ENCODE results near the gene UBE2E1.

DNA sequence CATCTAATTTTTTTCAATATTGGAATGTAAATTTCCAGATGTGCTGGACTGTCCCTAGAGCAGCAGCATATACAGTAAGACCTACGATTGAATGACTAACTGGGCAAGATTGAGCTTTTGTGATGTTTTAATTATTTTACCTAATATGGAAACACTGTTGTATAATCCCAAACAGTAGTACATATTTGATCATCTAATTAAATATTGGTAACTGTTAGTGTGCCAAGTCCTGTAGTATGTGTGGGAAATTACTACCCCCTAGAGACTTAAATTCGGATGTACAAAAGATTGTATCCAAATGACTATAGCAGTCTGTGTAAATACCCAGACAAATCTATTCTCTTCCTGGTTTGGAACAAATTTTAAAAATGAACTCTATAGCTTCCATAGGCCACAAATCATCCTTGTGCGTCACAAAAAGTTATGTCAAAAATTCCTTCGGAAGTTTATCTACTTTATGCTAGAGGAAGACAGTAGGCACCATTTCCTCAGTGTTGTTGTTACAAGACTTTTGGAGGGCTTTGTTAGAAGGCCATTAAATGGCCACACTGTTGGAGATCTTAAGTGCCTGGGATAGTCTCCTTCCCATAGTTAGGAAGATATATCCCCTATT lies 69.5 kb downstream of the UBE2E1 start:
- TF ChIP-seq POLR2AphosphoS5 (IDR thresholded peaks at IDR 0.05; ENCODE audit: borderline replicate concordance, low read depth, low read length): no peak
- no peak for TF ChIP-seq EZH2 (IDR thresholded peaks at IDR 0.05)
- TF ChIP-seq FOXP2 (optimal IDR thresholded peaks at IDR 0.05; ENCODE audit: control extremely low read depth, extremely low read length, insufficient read depth): no peak
